Vagina (tissue), 2 donors: ENCODE data around the gene GRHPR. TPM values are rescaled to one million over a fixed set of nuclear protein-coding genes. Genes with fewer than 3 reads are reported as not detected.

Experiments used
- DNase-seq, 2 donors: peaks; one replicate each; pipeline ENCODE4 v3.0.0-alpha.2; 2017; ENCODE audit errors: extremely low spot score in 2 of 2
- H3K27ac ChIP-seq: fragments of 200-600 bp; sonication (generic); one replicate; pipeline ENCODE4 v1.5.1; 2019
- H3K27me3 ChIP-seq: fragments of 200-600 bp; sonication (generic); one replicate; pipeline ENCODE4 v1.5.1; 2019
- H3K36me3 ChIP-seq, 2 donors: fragments of 200-600 bp; sonication (generic); one replicate each; pipeline ENCODE4 v1.5.1; 2017 to 2019
- H3K4me1 ChIP-seq: fragments of 200-600 bp; sonication (generic); one replicate; pipeline ENCODE4 v1.5.1; 2019
- H3K4me3 ChIP-seq, 2 donors: fragments of 200-600 bp; sonication (generic); 1 replicate in 1 of 2; 2 replicates in 1 of 2; pipeline ENCODE4 v1.5.1; 2016 to 2019
- H3K9me3 ChIP-seq: fragments of 200-600 bp; sonication (generic); one replicate; pipeline ENCODE4 v1.5.1; 2019
- POLR2A ChIP-seq, 2 donors: fragments of 450-650 bp; IDR thresholded peaks; one replicate each; pipeline ENCODE4 v1.6.1; 2017; ENCODE audit warnings: antibody characterized with exemption in 2 of 2, mild to moderate bottlenecking in 2 of 2, moderate library complexity in 2 of 2
- POLR2AphosphoS5 ChIP-seq, 2 donors: sonication (generic); formaldehyde crosslinking; IDR thresholded peaks; one replicate each; pipeline ENCODE4 v1.9.0; 2017; ENCODE audit warnings: antibody characterized with exemption in 2 of 2, mild to moderate bottlenecking in 2 of 2, low read depth in 1 of 2; ENCODE audit not compliant: insufficient read depth in 1 of 2
- intact Hi-C: fragments of 100-400 bp; cut with DNase I; formaldehyde crosslinking; loops from one replicate; pipeline ENCODE4 v1.15.1; 2023
- total RNA-seq: library from RNA; depleted of rRNA; stranded (reverse); fragments of >200 nt; gene quantifications from one replicate; pipeline ENCODE4 v1.2.3, GENCODE V29; 2016
- TF ChIP-seq, protein P1 (sequence below), 3 experiments: fragments of 450-650 bp in 2 of 3; fragments of 200-600 bp in 1 of 3; sonication (generic) in 1 of 3; IDR thresholded peaks; one replicate each; pipeline ENCODE4 v1.5.1; 2017 to 2019; ENCODE audit warnings: antibody characterized with exemption in 3 of 3, mild to moderate bottlenecking in 2 of 3, moderate library complexity in 2 of 3

Gene GRHPR
- total RNA-seq, 1 donor from 2014 or later, result 134 TPM

DNA sequence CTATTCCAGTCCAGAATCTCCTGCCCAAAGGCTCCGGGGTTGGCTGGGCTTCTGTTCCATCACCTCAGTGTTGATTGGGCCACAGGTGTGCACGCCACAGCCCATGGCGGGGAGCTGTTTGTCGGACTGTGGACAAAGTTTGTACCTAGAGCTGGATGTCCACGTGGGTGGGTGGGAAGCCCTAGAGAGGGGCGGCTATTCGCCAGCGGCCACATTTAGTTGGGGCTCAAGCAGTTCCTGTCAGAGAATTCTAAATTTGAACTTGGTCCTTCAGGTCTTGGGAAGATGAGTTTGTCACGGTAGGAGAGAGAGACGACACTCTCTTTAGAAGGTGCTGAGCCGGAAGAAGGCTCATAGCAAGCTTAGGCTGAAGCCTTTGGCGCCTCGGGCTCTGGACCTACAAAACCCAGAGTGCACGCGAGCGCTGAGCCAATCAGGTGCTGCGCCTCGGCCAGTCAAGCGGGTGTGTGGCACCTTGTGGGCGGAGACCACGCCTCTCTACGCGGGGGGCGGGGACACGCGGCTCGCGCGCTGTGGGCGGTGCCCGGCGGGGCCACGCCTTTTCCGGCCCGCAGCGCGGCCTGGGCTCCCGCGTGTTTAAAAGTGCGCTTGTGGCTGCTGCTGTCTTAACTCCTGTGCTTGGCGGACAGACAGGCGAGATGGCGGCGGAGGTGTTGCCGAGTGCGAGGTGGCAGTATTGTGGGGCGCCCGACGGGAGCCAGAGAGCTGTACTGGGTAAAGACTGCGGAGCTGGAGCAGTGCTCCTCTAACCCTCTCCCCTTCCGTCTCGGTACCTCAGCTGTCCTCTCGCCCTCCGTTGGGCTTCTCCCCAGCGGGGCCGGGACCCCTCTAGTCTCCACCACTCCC is 63.1 kb downstream of the GRHPR start, which contains the start of gene POLR1E:
POLR1E (plus strand) TSS at position 560 of the 867 bp plus-strand sequence; CDS start at position 660, 100 bp downstream.
- H3K4me1 ChIP-seq, result peaks cover 26% of the 10 kb centered on the region
- H3K9me3 ChIP-seq, result no peaks in the 10 kb centered on the region
- H3K27ac ChIP-seq, result peak within 1 kb of the TSS; percentile 84
- intact Hi-C loops, result no loop called here
- no peaks in the 10 kb centered on the region for H3K27me3 ChIP-seq
- H3K36me3 ChIP-seq, result peaks cover 0 to 21% of the 10 kb centered on the region in 2 donors
- peak within 1 kb of the TSS; percentile 67 to 79 for H3K4me3 ChIP-seq
- peak in 1 of 2 donors; percentile 96 for DNase-seq
- TF ChIP-seq POLR2A (IDR thresholded peaks at IDR 0.05), result peak in 1 of 2 donors; percentile 58
- peak in 1 of 2 donors; percentile 81 for TF ChIP-seq POLR2AphosphoS5 (IDR thresholded peaks at IDR 0.05; ENCODE audit: insufficient read depth in 1 of 2, low read depth in 1 of 2)
- TF ChIP-seq, protein P1, sequence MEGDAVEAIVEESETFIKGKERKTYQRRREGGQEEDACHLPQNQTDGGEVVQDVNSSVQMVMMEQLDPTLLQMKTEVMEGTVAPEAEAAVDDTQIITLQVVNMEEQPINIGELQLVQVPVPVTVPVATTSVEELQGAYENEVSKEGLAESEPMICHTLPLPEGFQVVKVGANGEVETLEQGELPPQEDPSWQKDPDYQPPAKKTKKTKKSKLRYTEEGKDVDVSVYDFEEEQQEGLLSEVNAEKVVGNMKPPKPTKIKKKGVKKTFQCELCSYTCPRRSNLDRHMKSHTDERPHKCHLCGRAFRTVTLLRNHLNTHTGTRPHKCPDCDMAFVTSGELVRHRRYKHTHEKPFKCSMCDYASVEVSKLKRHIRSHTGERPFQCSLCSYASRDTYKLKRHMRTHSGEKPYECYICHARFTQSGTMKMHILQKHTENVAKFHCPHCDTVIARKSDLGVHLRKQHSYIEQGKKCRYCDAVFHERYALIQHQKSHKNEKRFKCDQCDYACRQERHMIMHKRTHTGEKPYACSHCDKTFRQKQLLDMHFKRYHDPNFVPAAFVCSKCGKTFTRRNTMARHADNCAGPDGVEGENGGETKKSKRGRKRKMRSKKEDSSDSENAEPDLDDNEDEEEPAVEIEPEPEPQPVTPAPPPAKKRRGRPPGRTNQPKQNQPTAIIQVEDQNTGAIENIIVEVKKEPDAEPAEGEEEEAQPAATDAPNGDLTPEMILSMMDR (IDR thresholded peaks at IDR 0.05), result no peak

DNA sequence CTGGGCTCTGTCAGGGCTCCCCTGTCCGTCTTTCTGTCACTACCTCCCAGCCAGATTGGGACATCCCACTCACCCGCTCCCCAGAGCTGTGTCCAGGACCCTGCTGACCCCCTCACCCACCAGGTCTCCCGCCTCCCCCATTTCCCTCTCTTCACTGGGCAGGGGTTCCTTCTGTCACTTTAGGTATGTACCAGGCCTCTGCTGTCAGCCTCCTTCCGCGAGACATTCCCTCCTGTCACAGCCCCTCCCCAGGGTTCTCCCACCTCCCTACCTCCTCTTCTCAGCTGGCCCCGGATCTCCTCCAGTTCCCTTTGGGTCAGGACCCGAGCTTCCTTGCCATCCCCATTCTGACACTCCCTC is 63.7 kb downstream of the GRHPR start:
- Histone ChIP-seq H3K4me3 (peak overlapping the region; percentile 67 to 79), H3K27ac (peak overlapping the region; percentile 84), H3K9me3 (no peaks in the 10 kb centered on the region), H3K4me1 (peaks cover 26% of the 10 kb centered on the region), H3K36me3 (peaks cover 0 to 27% of the 10 kb centered on the region in 2 donors), H3K27me3 (no peaks in the 10 kb centered on the region)
- TF ChIP-seq, protein P1 (IDR thresholded peaks at IDR 0.05), result no peak
- TF ChIP-seq POLR2AphosphoS5 (IDR thresholded peaks at IDR 0.05; ENCODE audit: insufficient read depth in 1 of 2, low read depth in 1 of 2) (no peak), POLR2A (IDR thresholded peaks at IDR 0.05) (no peak)
- intact Hi-C loops, result no loop called here
- no peak for DNase-seq

Other genes with a start within 250 kb of the GRHPR start
- gene ZBTB5, start 42.8 kb downstream of the GRHPR start, total RNA-seq, result 17.9 TPM
- 12.3 TPM for gene POLR1E, start 63.3 kb downstream of the GRHPR start, total RNA-seq
- gene FBXO10, start 153.7 kb downstream of the GRHPR start, total RNA-seq, result 14.0 TPM
- 70.7 TPM for gene TOMM5, start 169.9 kb downstream of the GRHPR start, total RNA-seq
- 0.98 TPM for gene FRMPD1, start 228.3 kb downstream of the GRHPR start, total RNA-seq